ENCODE measurements around the gene FOXP1. TPM values are rescaled to one million over a fixed set of nuclear protein-coding genes. Genes with fewer than 3 reads are reported as not detected.

Gene FOXP1
- total and polyA plus RNA-seq, 2 of the 13 experiments (the other 11 are each of a cell fraction or from before 2014, with no cell fraction given): 40.4 to 59.0 TPM

DNA sequence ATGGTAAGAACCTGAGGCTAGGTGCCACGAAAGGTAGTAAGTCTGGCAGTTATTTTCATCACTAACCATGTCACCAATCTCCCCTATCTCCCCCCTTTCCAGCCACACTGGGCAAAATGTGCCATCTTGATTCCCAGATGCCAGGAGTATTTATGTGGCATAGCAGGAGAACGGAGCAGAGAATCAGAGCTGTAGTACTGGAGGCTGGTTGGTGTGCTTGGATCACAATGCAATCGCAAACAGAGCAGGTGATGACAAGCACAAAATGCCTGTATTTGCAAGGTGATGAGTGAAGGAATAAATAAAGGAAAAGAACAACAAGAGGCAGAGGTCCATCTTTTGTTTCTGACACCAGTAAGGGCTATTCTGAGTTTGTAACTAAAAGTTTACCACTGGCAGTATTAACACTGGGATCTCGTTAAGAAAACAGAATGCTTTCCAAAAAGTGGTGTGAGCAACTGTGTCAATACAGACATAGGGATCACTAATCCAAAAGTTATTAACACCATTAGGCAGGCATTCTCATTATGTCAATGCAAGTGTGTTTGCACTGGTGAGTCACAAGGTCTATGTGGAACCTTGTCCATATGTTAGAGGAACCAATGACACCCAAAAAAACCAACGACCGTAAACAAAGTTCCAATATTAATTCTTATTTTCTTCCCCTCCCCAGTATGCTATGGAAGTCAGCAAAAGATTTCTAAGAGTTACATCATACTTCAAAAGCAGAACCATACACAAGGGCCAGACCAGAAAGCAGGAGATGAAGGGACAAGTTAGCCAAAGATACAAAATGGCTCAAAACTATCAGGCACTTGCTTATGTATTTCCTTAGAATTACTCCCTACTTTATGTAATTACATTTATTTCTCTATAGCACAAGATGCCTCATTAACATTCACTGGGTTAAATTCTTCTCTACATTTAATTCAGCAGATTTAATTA is 556.6 kb downstream of the FOXP1 start (continued):
- TF ChIP-seq NCOR1 (IDR thresholded peaks at IDR 0.05; ENCODE audit: borderline replicate concordance, low read length): no peak
- no peak for TF ChIP-seq SRSF9 (IDR thresholded peaks at IDR 0.05; ENCODE audit: borderline replicate concordance, insufficient read depth, low read depth, low read length, poor library complexity, severe bottlenecking)
- TF ChIP-seq IKZF1 (IDR thresholded peaks at IDR 0.05): no peak
- TF ChIP-seq CEBPG (CRISPR knock-in tag; IDR thresholded peaks at IDR 0.05): peak; percentile 61
- TF ChIP-seq CEBPB (IDR thresholded peaks at IDR 0.05; ENCODE audit: borderline replicate concordance, low read depth, low read length): peak; percentile 9; the same call in 1 of the 2 replicates
- TF ChIP-seq LCORL (IDR thresholded peaks at IDR 0.05): no peak
- peak; percentile 59; the same call in 1 of the 2 replicates for TF ChIP-seq LCORL (CRISPR knock-in tag; IDR thresholded peaks at IDR 0.05)
- TF ChIP-seq, protein P1, sequence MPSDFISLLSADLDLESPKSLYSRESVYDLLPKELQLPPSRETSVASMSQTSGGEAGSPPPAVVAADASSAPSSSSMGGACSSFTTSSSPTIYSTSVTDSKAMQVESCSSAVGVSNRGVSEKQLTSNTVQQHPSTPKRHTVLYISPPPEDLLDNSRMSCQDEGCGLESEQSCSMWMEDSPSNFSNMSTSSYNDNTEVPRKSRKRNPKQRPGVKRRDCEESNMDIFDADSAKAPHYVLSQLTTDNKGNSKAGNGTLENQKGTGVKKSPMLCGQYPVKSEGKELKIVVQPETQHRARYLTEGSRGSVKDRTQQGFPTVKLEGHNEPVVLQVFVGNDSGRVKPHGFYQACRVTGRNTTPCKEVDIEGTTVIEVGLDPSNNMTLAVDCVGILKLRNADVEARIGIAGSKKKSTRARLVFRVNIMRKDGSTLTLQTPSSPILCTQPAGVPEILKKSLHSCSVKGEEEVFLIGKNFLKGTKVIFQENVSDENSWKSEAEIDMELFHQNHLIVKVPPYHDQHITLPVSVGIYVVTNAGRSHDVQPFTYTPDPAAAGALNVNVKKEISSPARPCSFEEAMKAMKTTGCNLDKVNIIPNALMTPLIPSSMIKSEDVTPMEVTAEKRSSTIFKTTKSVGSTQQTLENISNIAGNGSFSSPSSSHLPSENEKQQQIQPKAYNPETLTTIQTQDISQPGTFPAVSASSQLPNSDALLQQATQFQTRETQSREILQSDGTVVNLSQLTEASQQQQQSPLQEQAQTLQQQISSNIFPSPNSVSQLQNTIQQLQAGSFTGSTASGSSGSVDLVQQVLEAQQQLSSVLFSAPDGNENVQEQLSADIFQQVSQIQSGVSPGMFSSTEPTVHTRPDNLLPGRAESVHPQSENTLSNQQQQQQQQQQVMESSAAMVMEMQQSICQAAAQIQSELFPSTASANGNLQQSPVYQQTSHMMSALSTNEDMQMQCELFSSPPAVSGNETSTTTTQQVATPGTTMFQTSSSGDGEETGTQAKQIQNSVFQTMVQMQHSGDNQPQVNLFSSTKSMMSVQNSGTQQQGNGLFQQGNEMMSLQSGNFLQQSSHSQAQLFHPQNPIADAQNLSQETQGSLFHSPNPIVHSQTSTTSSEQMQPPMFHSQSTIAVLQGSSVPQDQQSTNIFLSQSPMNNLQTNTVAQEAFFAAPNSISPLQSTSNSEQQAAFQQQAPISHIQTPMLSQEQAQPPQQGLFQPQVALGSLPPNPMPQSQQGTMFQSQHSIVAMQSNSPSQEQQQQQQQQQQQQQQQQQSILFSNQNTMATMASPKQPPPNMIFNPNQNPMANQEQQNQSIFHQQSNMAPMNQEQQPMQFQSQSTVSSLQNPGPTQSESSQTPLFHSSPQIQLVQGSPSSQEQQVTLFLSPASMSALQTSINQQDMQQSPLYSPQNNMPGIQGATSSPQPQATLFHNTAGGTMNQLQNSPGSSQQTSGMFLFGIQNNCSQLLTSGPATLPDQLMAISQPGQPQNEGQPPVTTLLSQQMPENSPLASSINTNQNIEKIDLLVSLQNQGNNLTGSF (CRISPR knock-in tag; IDR thresholded peaks at IDR 0.05): no peak
- no peak for TF ChIP-seq CBFB (CRISPR knock-in tag; IDR thresholded peaks at IDR 0.05)
- TF ChIP-seq IKZF4 (CRISPR knock-in tag; IDR thresholded peaks at IDR 0.05; ENCODE audit: borderline replicate concordance, low read depth, not compliant biosample characterization): no peak
- no peak for TF ChIP-seq HDAC2 (CRISPR knock-in tag; IDR thresholded peaks at IDR 0.05)
- TF ChIP-seq, protein P2, sequence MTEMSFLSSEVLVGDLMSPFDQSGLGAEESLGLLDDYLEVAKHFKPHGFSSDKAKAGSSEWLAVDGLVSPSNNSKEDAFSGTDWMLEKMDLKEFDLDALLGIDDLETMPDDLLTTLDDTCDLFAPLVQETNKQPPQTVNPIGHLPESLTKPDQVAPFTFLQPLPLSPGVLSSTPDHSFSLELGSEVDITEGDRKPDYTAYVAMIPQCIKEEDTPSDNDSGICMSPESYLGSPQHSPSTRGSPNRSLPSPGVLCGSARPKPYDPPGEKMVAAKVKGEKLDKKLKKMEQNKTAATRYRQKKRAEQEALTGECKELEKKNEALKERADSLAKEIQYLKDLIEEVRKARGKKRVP (CRISPR knock-in tag; IDR thresholded peaks at IDR 0.05): peak in 1 of 2 experiments; percentile 98; a peak in 2 of 4 replicates
- TF ChIP-seq TCF7 (IDR thresholded peaks at IDR 0.05; ENCODE audit: low read depth): peak; percentile 35
- no peak for TF ChIP-seq NR2F2 (IDR thresholded peaks at IDR 0.05; ENCODE audit: borderline replicate concordance, low read depth)
- no peak for TF ChIP-seq ZNF253 (CRISPR knock-in tag; IDR thresholded peaks at IDR 0.05; ENCODE audit: borderline replicate concordance)
- TF ChIP-seq, protein P3, sequence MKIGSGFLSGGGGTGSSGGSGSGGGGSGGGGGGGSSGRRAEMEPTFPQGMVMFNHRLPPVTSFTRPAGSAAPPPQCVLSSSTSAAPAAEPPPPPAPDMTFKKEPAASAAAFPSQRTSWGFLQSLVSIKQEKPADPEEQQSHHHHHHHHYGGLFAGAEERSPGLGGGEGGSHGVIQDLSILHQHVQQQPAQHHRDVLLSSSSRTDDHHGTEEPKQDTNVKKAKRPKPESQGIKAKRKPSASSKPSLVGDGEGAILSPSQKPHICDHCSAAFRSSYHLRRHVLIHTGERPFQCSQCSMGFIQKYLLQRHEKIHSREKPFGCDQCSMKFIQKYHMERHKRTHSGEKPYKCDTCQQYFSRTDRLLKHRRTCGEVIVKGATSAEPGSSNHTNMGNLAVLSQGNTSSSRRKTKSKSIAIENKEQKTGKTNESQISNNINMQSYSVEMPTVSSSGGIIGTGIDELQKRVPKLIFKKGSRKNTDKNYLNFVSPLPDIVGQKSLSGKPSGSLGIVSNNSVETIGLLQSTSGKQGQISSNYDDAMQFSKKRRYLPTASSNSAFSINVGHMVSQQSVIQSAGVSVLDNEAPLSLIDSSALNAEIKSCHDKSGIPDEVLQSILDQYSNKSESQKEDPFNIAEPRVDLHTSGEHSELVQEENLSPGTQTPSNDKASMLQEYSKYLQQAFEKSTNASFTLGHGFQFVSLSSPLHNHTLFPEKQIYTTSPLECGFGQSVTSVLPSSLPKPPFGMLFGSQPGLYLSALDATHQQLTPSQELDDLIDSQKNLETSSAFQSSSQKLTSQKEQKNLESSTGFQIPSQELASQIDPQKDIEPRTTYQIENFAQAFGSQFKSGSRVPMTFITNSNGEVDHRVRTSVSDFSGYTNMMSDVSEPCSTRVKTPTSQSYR (CRISPR knock-in tag; IDR thresholded peaks at IDR 0.05; ENCODE audit: borderline replicate concordance): no peak
- no peak for TF ChIP-seq ZNF3 (CRISPR knock-in tag; IDR thresholded peaks at IDR 0.05)
- no peak for TF ChIP-seq ZNF563 (CRISPR knock-in tag; IDR thresholded peaks at IDR 0.05)
- TF ChIP-seq, protein P4, sequence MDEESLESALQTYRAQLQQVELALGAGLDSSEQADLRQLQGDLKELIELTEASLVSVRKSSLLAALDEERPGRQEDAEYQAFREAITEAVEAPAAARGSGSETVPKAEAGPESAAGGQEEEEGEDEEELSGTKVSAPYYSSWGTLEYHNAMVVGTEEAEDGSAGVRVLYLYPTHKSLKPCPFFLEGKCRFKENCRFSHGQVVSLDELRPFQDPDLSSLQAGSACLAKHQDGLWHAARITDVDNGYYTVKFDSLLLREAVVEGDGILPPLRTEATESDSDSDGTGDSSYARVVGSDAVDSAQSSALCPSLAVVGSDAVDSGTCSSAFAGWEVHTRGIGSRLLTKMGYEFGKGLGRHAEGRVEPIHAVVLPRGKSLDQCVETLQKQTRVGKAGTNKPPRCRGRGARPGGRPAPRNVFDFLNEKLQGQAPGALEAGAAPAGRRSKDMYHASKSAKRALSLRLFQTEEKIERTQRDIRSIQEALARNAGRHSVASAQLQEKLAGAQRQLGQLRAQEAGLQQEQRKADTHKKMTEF (CRISPR knock-in tag; IDR thresholded peaks at IDR 0.05): no peak
